Activated T-cell treated with anti-CD3 and anti-CD28 coated beads, Interleukin-2, amount 50 U/mL, for 48 hours (primary cell): Measurements from ENCODE around the gene TTLL1.
"Not testable (repeated sequence)": the region's sequence is repeated elsewhere in the genome, so short reads cannot be mapped to it uniquely, and the experiment has no call there.

ENCODE experiments used
- DNase-seq, 2 experiments: peaks; one replicate each; pipeline ENCODE4 v3.0.0-alpha.2; 2020

The TTLL1 gene

DNA sequence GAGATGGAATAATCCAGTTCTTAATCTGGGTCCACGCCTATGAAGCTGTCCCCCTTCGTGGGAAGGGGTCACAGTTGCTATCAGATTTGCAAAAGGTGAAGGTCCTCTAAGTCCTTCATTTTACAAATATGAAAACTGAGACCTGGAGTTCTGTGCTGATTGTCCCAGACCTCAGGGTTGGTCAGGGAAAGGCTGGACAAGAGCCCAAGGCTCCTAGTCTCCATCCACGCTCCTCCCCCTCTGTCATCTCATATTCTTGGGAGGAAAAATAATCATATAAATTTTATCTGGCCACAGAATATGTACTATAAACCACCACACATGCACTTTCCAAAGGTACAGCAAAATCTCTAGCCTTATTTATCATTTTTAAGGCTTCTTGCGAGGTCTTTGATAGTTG is 79.7 kb downstream of the TTLL1 start:
- DNase-seq = no peak

- no peak for DNase-seq
Measured at GRCh38 chr22:43008921-43009320, 80.3 kb downstream of the TTLL1 start.

GRCh38 chr22:43008509-43008908 is 80.7 kb downstream of the TTLL1 start:
- no peak for DNase-seq

- no peak for DNase-seq
Measured at GRCh38 chr22:43007519-43008102, 81.6 kb downstream of the TTLL1 start.

DNA sequence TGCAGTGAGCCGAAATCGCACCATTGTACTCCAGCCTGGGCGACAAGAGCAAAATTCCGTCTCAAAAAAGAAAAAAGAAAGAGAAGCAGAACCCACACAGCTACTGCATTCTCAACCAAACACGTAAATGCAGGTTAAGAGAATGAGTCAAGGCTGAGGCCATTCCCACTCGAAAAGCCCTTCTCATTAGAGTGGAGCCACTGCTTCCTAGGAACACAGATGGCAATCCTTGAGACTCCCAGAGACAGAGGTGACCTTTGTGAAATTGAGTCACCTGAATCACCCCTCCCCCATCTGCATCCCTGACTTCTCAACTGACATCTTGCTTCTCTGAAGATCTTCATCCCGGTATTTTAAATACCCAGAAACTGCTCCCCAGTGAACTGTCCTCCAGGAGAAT is 82.4 kb downstream of the TTLL1 start:
- DNase-seq = no peak

GRCh38 chr22:43006016-43006505 is 83.1 kb downstream of the TTLL1 start:
- DNase-seq = no peak

DNA sequence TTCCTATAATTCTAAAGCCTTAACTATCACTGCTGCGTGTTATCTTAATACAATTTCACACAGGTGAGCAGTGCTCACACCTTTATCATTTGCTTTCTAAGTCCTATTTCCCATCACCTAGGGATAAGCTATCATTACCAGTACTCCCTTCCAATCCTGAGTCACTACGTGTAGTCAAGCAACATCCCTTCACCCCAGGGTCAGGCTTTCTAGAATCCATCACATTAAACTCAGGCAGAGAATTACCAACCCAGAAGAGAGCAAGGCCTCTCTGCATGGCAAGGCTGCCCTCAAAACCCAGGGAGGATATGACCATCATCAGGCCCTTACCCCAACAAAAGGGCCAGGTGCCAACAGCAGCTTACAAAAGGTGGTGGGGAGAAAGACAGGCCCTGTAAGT is 84.1 kb downstream of the TTLL1 start:
- DNase-seq = no peak

DNA sequence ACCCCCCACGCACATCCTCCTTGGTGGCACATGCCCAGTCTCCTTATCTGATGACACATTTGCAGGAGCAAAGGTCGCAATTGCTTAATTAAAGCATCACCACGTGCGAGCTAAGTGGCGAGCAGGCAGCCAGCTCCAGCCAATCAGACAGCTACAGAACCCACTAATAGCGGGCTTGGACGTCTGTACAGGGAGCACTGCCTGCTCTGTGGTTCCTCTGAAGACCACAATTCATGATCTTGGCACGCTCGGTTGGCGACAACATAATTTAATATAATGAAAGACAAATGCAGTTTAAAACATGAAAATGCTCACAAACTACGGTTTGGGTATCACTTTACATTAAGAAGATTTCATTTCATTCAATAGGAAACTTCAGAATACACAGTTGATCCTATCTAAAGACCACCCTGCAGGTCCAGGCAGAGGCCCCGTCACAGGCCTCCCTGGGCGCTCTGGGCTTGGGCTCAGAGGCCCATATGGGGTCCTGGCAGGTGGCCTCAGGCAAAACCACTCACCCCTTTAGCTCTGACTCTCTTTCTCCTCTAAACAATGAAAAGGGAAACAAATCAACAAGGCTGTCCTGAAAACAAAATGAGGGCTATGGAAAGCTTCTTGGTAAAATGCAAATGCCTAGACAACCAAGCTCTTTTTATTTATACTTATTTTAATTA is 84.7 kb downstream of the TTLL1 start:
- DNase-seq = no peak

DNA sequence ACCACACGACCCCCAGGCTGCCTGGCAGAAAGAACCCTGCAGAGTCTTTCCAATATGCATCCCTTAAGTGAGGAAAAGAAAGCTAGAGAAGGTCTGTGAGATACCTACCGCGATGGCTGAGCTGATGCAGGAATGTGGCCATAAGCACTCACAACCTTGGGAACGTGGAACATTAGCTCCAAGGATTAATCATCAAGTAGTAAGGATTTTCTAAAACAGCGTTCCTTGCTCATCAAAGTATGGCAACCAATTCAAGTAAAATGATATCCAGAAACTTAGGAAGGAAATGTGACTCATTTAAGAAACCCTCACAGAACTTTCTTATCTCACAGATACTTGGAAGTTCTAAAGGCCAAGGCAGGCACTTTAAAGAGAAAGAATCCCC is 87.0 kb downstream of the TTLL1 start:
- no peak for DNase-seq

DNA sequence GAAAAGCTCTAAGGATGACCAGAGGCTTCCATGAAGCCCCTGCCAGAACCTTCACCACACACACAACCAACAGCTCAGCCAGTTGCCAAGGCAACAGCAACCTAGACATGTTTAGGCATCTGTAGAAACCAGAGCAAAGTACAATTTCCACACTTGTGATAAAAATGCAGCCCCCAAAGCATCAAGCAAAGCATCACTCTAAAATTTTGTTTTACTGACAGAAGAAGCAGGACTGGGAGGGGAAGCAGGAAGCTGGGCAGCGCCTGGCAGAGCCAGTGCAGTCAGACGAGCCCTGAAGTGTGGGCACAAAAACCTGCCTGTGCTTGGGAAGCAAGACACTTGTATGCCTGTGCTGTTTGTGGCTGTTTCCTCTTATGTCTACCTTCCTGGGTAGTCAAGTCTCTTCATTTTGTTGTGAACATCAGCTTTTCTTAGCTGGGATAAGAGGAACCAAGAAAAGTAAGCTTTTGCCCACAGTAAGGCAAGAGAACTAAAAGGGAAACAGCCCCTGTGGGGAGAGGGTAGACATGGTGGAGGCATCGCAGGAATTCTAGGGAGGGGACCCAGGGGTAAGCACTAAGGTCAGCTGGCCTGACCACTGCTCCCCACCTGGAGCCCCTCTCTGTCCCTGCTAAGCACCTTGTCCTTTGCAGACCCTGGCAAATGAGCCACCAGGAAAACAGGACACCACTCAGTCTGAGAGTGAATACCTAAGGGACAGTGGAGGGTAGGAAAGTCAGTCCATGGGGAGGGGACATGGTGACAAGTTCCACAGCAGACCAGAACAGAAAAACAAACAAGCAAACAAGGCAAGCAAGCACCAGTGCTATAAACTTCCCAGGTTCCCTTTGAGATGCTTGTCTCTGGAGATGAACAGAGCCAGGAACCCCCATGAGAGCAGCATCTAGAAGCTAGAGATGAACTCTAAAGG is 87.7 kb downstream of the TTLL1 start:
- DNase-seq = no peak

GRCh38 chr22:43000441-43001175 is 88.6 kb downstream of the TTLL1 start:
- DNase-seq = peak; percentile 61 to 73

DNA sequence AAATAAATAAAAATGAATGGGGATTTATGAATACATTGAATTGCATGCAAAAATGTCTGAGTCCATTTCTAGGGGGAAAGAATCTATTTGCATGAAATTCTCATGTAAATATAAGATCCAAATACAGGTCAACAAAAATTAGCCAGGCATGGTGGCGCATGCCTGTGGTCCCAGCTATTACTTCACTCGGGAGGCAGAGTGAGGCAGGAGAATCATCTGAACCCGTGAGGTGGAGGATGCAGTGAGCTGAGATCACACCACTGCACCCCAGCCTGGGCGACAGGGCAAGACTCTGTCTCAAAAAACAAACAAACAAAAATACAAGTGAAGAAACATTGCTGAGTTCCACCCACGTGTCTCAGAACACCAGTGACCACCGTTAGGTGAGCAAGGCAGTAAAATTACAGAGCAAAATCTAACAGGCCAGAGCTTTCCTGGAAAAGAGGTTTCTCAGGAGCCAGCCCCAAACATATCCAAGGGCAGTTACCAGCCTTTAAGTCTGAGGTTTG is 91.6 kb downstream of the TTLL1 start:
- DNase-seq = no peak

DNA sequence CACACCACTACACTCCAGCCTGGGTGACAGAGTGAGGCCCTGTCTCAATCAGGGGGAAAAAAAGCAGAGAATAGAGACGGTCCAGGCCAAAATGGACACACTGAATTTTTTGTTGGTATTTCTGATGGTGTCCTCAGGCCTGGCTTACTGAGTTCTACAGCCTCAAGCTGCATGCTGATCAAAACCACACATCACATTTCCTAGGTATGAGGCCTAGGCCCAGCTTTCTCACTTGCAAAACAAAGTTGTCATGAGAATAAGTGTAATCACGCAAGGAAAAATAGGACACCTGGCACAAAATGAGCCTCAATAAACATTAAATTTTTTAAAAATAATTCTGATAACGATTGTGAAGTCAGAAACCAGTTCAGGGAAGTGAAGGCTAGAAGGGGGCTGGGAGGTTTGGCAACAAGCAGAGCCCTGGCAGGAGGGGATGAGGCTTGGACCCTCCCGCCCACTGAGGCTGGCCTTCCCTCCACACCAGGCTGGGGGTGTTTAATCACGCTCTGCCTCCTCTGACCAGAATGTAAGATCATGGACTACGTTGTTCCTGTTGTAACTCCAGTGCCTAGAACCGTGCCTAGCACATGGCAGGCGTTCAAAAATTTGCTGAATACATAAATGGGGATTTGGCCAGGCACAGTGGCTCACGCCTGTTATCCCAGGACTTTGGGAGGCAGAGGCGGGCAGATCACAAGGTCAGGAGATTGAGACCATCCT is 92.4 kb downstream of the TTLL1 start:
- DNase-seq = no peak

DNA sequence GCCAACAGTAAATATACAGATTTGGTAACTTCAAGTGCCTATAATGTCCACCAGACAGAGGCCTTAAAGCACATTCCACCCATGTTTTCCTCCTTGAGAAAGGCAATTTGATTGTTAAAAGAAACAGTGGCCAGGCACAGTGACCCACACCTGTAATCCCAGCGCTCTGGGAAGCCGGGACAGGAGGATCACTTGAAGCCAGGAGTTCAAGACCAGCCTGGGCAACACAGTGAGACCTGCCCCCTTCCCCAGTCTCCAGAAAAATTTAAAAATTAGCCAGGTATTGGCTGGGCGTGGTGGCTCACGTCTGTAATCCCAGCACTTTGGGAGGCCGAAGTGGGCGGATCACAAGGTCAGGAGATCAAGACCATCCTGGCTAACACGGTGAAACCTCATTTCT is 93.5 kb downstream of the TTLL1 start:
- not testable (repeated sequence) for DNase-seq

- DNase-seq = no peak
Measured at GRCh38 chr22:42994917-42995562, 94.2 kb downstream of the TTLL1 start.

- DNase-seq = no peak
Measured at GRCh38 chr22:42994276-42994916, 94.8 kb downstream of the TTLL1 start.

- no peak for DNase-seq
Measured at GRCh38 chr22:42993651-42994275, 95.4 kb downstream of the TTLL1 start.

- no peak for DNase-seq
Measured at GRCh38 chr22:42992886-42993479, 96.2 kb downstream of the TTLL1 start.

- DNase-seq = no peak
Measured at GRCh38 chr22:42992092-42992491, 97.1 kb downstream of the TTLL1 start.

DNA sequence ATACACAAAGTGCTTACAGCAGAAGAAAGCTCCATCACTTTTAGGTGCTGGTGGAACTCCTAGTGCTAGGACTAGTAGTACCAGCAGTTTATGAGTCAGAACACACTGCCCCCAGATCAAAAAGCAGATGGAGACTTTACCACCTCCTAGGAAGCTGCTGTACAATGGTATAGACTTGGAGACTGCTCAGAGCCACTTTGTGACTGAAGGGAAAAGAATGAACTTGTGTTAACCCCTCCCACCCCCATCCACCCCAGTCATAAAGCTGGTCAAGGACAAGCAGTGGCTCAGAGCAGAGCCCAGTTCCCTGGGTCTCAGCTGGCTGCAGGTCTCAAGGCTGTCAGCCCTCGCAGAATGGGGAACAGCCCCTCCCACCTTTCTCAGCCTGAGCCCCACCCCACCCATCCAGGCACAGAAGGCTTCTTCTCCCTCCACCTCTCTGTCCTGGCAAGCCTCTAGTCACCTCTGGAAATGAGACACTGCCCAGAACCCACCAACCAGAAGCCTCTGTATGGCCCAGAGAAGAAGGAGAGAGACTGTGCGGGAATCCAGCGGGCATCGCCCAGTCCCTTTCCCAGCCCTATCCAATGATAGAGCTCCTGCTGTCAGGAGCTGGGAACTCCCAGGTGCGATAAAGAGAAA is 98.1 kb downstream of the TTLL1 start:
- no peak for DNase-seq
